NCI-H1105 (cell line): Measurements from ENCODE around the gene SP4.
"Not testable (repeated sequence)": the region's sequence is repeated elsewhere in the genome, so short reads cannot be mapped to it uniquely, and the experiment has no call there.

Source experiments
- DNase-seq: peaks from one replicate; lab custom pipeline; 2025; lab: John Stamatoyannopoulos, UW

The SP4 gene

DNA sequence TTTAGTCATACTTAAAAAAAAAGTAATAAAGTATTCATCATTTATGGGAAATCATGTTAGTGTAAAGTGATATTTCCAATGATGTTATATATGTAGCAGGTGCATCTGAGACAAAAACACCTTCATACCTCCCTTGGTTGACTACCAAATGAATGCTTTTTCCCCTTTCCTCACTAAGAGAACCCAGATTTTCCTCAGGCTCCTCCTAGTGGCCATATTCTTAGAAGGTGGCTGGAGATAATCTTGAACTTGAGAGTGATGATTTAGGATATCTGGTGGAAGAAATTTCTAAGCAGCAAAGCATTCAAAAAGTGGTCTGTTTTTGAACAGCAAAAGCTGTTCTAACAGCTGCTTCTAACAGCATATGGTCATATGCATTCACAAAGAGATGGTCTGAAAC lies 98.1 kb downstream of the SP4 start:
- DNase-seq = no peak

- no peak for DNase-seq
Observed at GRCh38 chr7:21526448-21526847, 98.6 kb downstream of the SP4 start.

DNA sequence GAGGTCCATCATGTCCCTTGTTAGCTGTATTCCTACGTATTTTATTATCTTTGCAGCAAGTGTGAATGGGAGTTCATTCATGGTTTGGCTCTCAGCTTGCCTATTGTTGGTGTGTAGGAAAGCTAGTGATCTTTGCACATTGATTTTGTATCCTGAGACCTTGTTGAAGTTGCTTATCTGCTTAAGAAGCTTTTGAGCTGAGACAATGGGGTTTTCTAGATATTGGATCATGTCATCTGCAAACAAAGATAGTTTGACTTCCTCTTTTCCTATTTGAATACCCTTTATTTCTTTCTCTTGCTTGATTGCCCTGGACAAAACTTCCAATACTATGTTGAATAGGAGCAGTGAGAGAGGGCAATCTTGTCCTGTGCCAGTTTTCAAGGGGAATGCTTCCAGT lies 104.6 kb downstream of the SP4 start:
- DNase-seq = not testable (repeated sequence)

DNA sequence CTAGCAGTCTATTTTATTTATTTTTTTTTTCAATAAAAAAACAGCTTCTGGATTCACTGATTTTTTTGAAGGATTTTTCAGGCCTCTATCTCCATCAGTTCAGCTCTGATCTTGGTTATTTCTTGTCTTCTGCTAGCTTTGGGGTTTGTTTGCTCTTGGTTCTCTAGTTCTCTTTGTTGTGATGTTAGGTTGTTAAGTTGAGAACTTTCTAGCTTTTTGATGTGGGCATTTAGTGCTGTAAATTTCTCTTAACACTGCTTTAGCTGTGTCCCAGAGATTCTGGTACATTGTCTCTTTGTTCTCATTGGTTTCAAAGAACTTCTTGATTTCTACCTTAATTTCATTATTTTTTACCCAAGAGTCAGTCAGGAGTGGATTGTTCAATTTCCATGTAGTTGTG lies 105.8 kb downstream of the SP4 start:
- DNase-seq = not testable (repeated sequence)

DNA sequence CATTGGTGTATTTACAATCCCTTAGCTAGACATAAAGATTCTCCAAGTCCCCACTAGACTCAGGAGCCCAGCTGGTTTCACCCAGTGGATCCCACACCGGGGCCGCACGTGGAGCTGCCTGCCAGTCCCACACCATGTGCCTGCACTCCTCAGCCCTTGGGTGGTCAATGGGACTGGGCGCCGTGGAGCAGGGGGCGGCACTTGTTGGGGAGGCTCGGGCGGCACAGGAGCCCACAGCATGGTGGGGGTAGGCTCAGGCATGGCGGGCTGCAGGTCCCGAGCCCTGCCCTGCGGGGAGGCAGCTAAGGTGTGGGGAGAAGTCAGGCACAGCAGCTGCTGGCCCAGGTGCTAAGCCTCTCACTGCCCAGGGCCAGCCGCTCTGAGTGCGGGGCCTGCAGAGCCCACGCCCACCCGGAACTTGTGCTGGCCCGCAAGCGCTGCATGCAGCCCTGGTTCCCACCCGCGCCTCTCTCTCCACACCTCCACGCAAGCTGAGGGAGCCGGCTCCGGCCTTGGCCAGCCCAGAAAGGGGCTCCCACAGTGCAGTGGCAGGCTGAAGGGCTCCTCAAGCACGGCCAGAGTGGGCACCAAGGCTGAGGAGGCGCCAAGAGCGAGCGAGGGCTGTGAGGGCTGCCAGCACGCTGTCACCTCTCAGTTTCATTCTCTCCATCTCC lies 108.7 kb downstream of the SP4 start:
- DNase-seq = not testable (repeated sequence)

GRCh38 chr7:21538936-21539495 lies 111.1 kb downstream of the SP4 start:
- no peak for DNase-seq

GRCh38 chr7:21542891-21543527 lies 115.1 kb downstream of the SP4 start, which contains the start of gene DNAH11:
DNAH11 (plus strand) TSS chr7:21543039; CDS start chr7:21543246, 207 bp downstream.
- DNase-seq = no peak

DNA sequence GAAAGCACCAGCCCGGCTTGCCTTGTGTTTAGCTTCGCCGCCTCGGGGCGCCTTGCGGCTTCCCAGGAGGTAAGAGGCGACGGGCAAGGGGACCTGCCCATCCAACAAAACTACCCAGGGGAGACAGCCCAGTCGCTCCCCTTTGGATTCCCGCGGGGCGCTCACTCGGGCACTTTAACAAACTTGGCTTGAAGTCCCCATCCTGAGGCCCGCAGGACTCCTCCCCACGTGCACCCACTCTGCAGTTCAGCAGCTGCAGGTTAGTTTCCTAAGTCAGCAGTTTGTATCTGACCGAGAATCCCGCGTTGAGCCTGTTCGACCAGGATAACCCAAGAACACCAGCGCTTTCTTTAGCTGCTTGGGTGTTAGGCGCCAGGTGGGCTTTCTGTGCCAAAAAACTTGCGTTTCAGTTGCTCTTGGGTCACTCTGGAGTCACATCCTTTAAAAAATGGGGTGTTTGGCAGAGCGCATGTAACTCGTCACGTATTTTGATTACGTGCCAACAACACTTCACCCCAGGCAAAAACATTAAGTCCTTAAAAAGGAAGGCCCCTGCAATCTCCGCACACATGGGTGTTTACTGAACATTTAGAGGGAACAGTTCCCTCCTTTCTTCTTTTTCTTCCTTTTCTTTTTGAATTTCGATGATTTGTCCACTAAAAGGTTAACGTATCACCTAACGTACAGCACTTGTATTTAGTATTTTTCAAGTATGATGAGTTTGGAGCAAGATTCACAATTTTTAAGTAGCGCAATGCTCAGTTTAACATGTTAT lies 115.8 kb downstream of the SP4 start:
- DNase-seq = peak; percentile 69

DNA sequence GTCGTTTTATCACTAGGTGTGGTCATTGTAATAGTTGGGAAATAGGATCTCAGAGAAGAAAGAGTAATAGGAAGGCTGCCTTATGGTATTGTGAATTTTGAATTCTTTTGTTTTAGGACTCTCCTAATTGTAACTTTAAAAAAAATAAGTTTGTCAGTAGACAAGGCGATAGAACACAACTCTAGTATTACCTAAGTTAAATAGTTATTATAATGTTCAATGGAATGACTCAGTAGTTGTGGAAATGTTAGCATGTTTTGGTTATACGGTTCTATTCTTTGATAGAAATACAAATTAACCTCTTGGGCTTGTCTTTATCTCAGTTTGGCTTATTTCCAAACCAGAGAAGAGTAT lies 116.4 kb downstream of the SP4 start:
- no peak for DNase-seq

DNA sequence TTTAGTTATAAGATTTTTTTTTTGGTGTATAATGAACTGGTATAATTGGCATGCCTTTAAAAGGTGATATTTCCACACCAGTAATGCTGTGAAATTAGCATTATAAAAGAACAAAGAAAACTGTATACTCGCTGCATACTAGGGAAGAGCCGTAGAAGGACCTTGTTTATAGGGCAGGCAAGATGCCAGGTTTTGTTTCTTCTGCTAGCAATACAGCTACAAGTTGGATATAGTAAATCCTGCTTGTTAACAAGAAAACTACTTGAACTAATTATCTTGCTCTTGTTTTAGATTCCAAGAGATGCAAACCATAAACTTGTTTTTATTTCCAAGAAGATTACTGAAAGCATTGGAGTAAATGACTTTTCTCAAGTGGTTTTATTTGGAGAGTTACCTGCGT lies 116.8 kb downstream of the SP4 start:
- peak; percentile 66 for DNase-seq

GRCh38 chr7:21547501-21547900 lies 119.6 kb downstream of the SP4 start:
- DNase-seq = no peak

- no peak for DNase-seq
Observed at GRCh38 chr7:21548491-21548890, 120.6 kb downstream of the SP4 start.

DNA sequence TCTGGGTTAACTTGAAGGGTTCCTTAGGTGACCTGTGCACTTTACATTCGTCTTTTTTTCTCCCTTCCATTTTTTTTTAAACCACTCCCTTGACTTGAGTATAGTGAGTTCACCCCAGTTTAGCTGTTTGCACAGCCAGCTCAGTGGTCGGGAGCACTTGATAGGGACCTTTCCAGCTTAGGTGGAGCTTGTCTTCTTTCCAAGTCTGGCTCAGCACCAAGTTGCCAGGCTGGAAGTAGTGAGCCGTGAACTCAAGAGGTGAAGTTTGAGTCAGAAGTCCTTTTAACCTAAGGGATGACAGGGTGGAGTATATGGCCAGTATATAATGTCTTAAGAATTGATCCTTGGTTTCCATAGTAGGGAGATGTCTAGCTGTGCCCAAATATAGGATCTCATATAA lies 122.2 kb downstream of the SP4 start:
- no peak for DNase-seq

- DNase-seq = no peak
Observed at GRCh38 chr7:21550821-21551531, 123.1 kb downstream of the SP4 start.

- DNase-seq = no peak
Observed at GRCh38 chr7:21562385-21562784, 134.5 kb downstream of the SP4 start.
